GM19240 (cell line): ENCODE measurements around the gene TNKS1BP1.
"Not testable (repeated sequence)": the region's sequence is repeated elsewhere in the genome, so short reads cannot be mapped to it uniquely, and the experiment has no call there.

Source experiments
- DNase-seq: peaks from one replicate; pipeline ENCODE4 v3.0.0; 2011; ENCODE audit warnings: low spot score; ENCODE audit not compliant: insufficient read length

TNKS1BP1 gene

GRCh38 chr11:57324886-57325734 lies at the start of gene TNKS1BP1:
TSS of gene TNKS1BP1 (minus strand) at chr11:57324952. CDS start at chr11:57321885, 3,067 bp downstream.
- DNase-seq: peak; percentile 92

- DNase-seq: no peak
Observed at GRCh38 chr11:57373146-57373545, 48.4 kb upstream of the TNKS1BP1 start.

GRCh38 chr11:57370941-57371340 lies 46.2 kb upstream of the TNKS1BP1 start:
- DNase-seq: no peak

- DNase-seq: no peak
Observed at GRCh38 chr11:57370251-57370650, 45.5 kb upstream of the TNKS1BP1 start.

- no peak for DNase-seq
Observed at GRCh38 chr11:57368845-57369232, 44.1 kb upstream of the TNKS1BP1 start.

- no peak for DNase-seq
Observed at GRCh38 chr11:57368106-57368844, 43.5 kb upstream of the TNKS1BP1 start.

GRCh38 chr11:57364851-57365660 lies 40.3 kb upstream of the TNKS1BP1 start:
- no peak for DNase-seq

- no peak for DNase-seq
Observed at GRCh38 chr11:57363131-57364080, 38.7 kb upstream of the TNKS1BP1 start.

- no peak for DNase-seq
Observed at GRCh38 chr11:57361926-57362325, 37.2 kb upstream of the TNKS1BP1 start.

GRCh38 chr11:57361420-57361819 lies 36.7 kb upstream of the TNKS1BP1 start:
- DNase-seq: not testable (repeated sequence)

GRCh38 chr11:57360991-57361390 lies 36.2 kb upstream of the TNKS1BP1 start:
- no peak for DNase-seq

GRCh38 chr11:57359896-57360690 lies 35.3 kb upstream of the TNKS1BP1 start:
- DNase-seq: no peak

GRCh38 chr11:57359396-57359795 lies 34.6 kb upstream of the TNKS1BP1 start:
- no peak for DNase-seq

- DNase-seq: no peak
Observed at GRCh38 chr11:57358991-57359390, 34.2 kb upstream of the TNKS1BP1 start.

GRCh38 chr11:57358543-57358961 lies 33.8 kb upstream of the TNKS1BP1 start:
- no peak for DNase-seq

GRCh38 chr11:57357856-57358255 lies 33.1 kb upstream of the TNKS1BP1 start:
- no peak for DNase-seq

- DNase-seq: no peak
Observed at GRCh38 chr11:57357310-57357709, 32.6 kb upstream of the TNKS1BP1 start.

GRCh38 chr11:57356268-57356667 lies 31.5 kb upstream of the TNKS1BP1 start:
- no peak for DNase-seq

- DNase-seq: no peak
Observed at GRCh38 chr11:57354699-57355098, 29.9 kb upstream of the TNKS1BP1 start.

- DNase-seq: no peak
Observed at GRCh38 chr11:57353852-57354251, 29.1 kb upstream of the TNKS1BP1 start.
